ENCODE data around the gene PIP5K1B.
"Not testable (repeated sequence)": the region's sequence is repeated elsewhere in the genome, so short reads cannot be mapped to it uniquely, and the experiment has no call there.

Gene PIP5K1B

DNA sequence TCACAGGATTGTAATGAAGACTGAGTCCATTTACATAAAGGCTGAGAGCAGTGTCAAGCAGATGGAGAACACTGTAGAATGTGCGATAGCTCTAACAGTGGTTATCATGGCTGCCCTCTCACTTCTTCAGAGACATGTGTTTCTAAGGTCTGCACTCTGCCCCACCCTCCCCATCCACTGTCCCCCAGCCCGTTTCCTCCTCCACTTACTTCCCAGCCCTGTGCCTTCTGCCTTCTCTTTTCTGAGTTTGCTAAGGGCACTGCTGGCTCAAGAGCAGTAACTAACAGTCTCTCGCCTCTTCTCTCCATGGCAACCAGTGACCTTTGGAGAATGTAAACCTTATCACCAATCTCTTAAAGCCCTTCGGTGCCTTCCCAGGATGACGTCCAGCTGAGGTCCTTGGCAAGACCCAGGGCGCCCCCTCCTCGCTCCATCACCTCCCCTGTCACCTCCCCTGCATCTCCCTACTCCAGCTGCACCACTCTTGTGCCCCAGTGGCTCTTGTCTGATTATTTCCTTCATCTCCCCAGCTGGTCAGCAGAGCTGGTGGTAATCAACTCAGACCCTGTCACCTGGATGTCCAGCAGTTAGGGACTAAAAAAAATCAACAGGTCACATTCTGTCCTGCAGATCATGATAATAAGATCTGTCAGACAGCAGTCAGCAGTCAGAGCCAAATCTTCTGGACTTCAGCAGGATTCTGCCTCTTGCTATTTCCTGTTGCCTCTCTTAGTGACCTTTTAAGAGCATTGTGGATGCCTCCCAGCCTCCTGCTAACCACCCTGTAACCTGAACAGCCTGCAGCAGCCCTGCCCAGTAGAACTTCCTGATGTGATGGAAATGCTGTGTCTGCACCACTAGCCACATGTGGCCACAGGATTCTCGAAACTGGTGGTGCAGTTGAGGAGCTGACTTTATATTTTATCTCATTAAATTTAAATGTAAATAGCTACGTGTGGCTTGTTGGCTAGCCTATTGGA is 339.5 kb downstream of the PIP5K1B start:
- DNase-seq, result no peak

DNA sequence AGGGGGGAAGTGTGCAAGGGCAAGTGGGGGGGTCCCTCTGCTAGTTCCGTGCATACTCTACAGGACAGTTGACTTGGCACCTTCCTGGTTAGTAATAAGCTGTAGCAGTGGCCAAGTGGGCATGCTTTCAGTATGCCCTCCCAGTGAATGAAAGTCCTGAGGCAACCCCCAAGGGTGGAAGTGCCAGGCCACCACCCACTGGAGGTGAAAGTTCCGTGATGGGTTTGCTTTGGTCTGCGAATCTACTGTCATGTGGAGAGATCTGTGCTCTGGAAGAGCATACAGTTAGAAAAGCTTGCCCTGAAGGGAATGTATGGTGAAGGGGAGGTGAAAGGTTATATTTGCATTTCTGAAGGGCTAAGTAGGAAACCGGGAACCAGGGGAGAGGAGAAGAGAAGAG is 340.8 kb downstream of the PIP5K1B start:
- no peak for DNase-seq

- no peak for DNase-seq
Measured at GRCh38 chr9:69046723-69047122, 341.7 kb downstream of the PIP5K1B start.

GRCh38 chr9:69047371-69047770 is 342.3 kb downstream of the PIP5K1B start:
- DNase-seq, result peak; percentile 8

- no peak for DNase-seq
Measured at GRCh38 chr9:69049094-69049493, 344.1 kb downstream of the PIP5K1B start.

DNA sequence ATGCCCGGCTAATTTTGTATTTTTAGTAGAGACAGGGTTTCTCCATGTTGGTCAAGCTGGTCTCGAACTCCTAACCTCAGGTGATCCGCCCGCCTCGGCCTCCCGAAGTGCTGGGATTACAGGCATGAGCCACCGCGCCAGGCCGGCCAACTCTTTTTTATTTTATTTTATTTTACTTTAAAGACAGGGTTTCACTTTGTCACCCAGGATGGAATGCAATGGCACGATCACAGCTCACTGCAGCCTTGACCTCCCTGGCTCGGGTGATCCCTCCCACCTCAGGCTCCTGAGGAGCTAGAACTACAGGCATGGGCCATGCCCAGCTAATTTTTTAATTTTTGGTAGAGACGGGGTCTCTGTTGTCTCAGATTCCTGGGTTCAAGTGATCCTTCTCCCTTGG is 345.9 kb downstream of the PIP5K1B start:
- DNase-seq, result not testable (repeated sequence)

DNA sequence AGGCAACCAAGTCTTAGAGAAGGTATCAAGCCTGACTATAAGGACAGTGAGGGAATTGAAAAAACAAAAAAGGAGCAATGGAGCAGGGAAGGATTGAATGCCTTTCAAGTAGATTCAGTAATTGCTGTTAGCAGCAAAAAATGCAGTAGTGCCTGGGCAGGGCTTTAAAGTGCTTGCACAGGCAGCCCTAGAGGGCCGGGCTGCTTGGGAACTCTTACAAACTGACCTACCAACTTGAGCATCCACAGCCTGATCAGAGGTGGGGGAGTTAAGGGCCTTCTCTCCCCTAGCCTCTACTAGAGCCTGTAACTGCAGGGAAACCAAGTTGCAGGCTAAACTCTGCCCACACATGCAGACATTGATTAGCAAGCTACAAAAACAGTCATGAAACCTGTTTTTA is 349.9 kb downstream of the PIP5K1B start:
- no peak for DNase-seq

GRCh38 chr9:69056191-69056815 is 351.3 kb downstream of the PIP5K1B start:
- no peak for DNase-seq

GRCh38 chr9:69058101-69058500 is 353.1 kb downstream of the PIP5K1B start:
- DNase-seq, result no peak
